NCI-H2107 treated with DMSO at 0.1 percent for 48 hours (cell line): Measurements from ENCODE around the gene PPFIA1.
"Not testable (repeated sequence)": the region's sequence is repeated elsewhere in the genome, so short reads cannot be mapped to it uniquely, and the experiment has no call there.

ENCODE experiments used
- DNase-seq: peaks from one replicate; lab custom pipeline; 2025; ENCODE audit not compliant: unreplicated experiment; lab: John Stamatoyannopoulos, UW

Gene PPFIA1

GRCh38 chr11:70250876-70251658 is 19.4 kb upstream of the PPFIA1 start:
- no peak for DNase-seq

GRCh38 chr11:70251659-70252321 is 18.7 kb upstream of the PPFIA1 start:
- no peak for DNase-seq

- no peak for DNase-seq
Measured at GRCh38 chr11:70252844-70253243, 17.6 kb upstream of the PPFIA1 start.

DNA sequence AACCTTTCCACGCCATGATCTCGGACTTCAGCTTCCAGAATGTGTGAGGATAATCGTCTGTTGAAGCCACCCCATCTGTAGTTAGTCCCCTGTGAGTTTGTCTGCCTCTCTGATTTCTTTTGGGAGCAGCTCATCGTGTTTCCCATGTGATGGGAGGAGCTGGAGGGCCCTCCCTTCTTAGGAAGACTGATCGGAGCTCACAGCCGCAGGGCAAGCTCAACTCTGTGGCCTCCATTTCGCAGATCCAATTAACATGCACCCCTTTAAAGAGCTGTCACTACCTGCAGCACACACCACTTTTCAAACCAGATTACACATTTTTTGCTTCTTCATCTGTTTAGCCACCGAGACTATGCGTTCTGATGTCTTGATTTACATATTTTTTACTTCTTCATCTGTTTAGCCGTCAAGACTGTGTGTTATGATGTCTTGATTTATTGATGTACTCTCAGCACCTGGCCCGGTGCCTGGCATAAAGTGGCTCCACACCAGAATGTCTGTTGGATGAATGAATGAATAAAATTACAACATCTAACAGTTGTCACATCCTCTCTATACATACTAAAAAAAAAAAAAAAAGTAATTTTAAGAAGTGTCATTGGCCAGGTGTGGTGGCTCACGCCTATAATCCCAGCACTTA is 14.9 kb upstream of the PPFIA1 start:
- no peak for DNase-seq

DNA sequence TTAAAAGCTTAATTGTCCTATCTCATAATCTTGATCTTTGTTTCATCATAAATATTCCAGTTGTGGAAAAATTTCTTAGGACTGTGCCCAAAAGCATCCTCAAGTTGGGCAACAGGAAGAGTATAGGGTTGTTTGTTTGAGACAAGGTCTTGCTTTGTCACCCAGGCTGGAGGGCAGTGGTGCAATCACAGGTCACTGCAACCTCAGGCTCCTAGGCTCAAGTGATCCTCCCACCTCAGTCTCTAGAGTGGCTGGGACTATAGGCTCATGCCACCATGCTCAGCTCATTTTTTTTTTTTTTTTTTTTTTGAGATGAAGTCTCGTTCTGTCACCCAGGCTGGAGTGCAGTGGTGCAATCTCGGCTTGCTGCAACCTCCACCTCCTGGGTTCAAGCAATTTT is 11.4 kb upstream of the PPFIA1 start:
- not testable (repeated sequence) for DNase-seq

DNA sequence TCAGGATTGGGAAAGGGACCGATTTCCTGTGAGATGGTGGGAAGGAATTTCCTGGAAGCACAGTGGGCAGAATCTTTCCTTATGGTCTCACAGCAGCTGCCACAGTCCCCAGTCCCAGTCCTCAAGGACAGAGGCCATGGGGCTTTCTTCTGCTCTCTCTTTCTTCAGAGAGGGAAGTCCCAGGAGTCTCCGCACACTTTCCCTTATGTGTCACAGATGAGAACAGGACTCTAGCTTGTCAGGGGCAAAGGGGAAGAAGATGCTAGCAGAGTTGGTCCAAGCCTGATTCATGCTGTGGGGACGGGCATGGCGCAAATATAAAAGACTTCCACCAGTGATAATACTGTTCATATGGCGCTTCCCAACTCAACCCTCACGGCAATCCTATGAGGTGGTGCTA is 7.5 kb upstream of the PPFIA1 start:
- no peak for DNase-seq

DNA sequence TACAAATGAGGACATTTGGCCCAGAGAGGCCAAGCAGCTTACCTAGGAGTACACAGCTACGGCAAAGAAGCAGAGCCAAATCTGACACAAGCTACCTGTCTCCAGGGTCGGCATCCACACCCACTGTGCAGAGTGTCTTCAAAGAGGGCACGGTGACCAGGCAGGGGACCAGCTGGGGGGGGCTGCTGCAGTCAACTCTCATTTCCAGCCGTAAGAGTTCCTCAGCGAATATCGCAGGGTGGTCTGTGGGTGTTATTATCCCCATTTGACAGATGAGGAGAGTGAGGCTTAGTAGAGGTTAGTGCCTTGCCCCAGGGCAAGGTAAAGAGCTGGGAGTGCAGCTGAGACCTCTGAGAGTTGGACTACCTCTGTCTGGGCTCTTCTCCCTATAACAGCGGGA is 7.1 kb upstream of the PPFIA1 start:
- no peak for DNase-seq

GRCh38 chr11:70265341-70265740 is 5.1 kb upstream of the PPFIA1 start:
- DNase-seq: no peak

GRCh38 chr11:70267405-70267950 is 3.0 kb upstream of the PPFIA1 start:
- DNase-seq: no peak

GRCh38 chr11:70268526-70268925 is 2.0 kb upstream of the PPFIA1 start:
- no peak for DNase-seq

DNA sequence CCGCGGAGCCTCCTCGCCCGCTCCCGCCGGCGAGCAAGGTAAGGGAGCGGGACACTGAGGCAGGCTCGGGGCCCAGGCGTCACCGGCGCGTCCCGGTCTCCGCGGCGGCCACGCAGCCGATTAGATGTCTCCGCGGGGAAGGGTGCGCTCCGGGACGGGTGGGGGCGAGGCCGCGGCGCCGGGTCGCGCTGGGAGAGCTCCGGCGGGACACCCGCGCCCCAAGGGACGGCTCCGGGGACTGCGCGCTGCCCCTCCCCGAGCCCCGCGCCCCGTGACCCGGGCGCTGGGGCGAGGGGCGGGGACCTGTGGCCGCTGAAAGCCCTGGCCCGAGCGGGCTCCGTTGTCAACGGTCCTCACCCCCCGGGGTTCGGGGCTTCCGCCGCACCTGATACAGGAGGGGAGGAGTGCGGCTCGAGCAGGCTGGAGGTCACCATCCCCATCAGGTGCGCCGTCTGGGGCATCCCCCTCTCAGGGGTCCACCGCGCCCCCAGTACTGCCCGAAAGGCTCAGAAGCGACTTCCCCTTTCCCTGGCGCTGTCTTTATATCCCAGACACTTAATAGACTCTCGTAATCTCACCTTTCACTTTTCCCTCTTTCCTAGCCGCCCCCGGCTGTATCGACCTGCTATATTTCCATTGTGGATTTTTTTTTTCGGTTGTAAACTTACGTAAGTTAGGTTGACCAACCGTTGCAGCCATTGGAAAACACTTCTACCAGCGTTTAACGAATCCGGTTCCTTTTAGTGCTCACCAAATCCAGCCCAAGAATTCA is 573 bp downstream of the PPFIA1 start:
- no peak for DNase-seq

DNA sequence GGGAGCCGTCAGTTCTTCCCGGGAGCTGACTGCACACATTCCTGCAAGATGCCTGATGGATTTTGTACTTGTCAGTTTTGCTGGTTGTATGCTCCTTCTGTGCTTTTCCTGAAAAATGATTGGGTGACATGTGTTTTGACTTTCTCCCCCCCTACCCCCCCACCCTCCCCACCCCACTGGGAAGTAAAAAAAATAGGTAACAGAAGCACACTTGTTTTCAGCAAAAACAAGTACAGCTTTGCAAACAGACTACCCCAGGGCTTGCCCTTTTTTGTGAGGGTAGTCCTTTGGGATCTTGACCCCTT is 1.1 kb downstream of the PPFIA1 start:
- no peak for DNase-seq

DNA sequence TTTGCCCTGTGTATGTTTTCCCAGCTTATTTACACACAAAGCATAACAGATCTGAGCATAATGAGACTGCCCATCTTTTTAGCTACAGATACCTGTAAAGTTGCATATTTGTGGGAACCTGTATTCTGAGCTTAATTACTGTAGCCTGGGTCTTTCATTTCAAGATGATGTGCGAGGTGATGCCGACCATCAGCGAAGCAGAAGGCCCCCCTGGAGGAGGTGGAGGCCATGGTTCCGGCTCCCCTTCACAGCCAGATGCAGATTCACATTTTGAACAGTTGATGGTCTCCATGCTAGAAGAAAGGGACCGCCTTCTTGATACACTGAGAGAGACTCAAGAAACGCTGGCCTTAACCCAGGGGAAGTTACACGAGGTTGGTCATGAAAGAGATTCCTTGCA is 1.5 kb downstream of the PPFIA1 start:
- no peak for DNase-seq

GRCh38 chr11:70278994-70279393 is 8.5 kb downstream of the PPFIA1 start:
- no peak for DNase-seq

- DNase-seq: no peak
Measured at GRCh38 chr11:70281156-70281609, 10.7 kb downstream of the PPFIA1 start.

- no peak for DNase-seq
Measured at GRCh38 chr11:70282012-70282411, 11.5 kb downstream of the PPFIA1 start.

- no peak for DNase-seq
Measured at GRCh38 chr11:70288721-70289120, 18.2 kb downstream of the PPFIA1 start.

DNA sequence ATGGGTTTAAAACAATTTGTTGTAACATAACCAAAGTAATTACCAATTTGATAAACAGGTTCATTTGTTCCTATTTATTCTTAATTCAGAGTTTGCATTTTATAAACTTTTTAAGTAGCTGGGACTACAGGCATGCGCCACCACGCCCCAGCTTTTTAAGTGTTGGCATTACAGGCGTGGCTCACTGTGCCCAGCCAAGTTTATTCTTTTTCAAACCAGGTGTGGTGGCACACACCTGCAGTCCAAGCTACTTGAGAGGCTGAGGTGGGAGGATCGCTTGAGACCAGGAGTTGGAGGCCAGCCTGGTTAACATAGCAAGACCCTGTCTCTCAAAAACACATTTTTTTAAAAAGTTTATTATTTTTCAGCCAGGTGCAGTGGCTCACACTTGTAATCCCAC is 19.1 kb downstream of the PPFIA1 start:
- DNase-seq: no peak

DNA sequence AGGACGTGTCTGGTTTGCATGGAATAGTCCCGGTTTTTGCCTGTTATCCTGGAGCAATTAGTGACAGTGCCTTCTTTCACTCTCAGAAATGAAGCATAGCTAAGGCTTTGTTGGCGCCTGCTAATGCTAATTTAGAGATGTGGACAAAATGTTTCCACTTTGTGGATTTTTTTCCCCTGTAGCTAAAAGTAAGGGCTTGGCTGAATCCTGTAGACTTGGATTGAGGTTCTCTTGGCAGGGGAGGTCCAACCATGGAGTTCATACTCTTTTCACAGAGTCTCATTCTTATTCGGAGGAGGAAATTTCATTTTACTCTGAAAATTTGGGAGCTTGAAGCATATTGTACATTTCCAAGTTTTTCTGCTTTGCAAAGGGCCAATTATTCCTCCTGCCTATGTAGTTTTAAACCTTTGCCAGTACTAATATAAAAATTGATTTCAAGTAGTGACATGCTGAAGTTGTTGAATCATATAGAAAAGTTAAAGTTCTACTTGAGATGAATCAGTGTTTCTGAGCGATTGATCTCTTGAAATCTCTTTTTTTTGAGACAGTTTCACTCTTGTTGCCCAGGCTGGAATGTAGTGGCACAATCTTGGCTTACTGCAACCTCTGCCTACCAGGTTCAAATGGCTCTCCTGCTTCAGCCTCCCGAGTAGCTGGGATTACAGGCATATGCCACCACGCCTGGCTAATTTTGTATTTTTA is 20.0 kb downstream of the PPFIA1 start:
- no peak for DNase-seq

GRCh38 chr11:70292166-70292565 is 21.7 kb downstream of the PPFIA1 start:
- DNase-seq: no peak

DNA sequence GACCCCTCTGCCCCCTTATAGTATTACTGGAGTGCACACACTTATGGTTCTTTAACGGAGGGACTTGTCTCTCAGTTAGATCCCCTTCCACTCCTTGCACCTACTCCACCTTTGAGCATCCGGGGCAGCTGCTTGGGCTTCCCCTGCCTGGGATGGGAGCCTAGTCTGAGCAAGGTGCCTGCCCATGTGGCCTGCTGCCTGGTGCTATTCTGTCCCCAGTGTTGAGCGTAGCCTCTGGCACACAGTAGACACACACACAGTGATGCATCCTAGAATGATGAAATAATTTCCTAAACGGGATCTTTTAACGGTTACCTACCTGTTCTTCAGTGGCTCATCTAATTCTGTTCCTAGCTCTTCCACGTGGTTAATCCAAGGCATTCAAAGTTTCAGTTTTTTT is 22.4 kb downstream of the PPFIA1 start:
- DNase-seq: no peak
